C4-2B (cell line): ENCODE measurements around the gene IRX1.

Experiments
- H3K27ac ChIP-seq: fragments of 450-650 bp; 2 replicates; pipeline ENCODE4 v1.5.1; 2017
- CTCF ChIP-seq: fragments of 450-650 bp; conservative IDR thresholded peaks from 2 replicates; pipeline ENCODE4 v1.5.1; 2017; ENCODE audit warnings: mild to moderate bottlenecking
- ZFX ChIP-seq: fragments of 450-650 bp; IDR thresholded peaks from 2 replicates; pipeline ENCODE4 v1.6.1; 2017

The IRX1 gene

GRCh38 chr5:3602785-3603502 is 7.3 kb downstream of the IRX1 start:
- H3K27ac ChIP-seq, result no peak overlapping the region
- TF ChIP-seq CTCF (peak; percentile 85), ZFX (no peak)

- H3K27ac ChIP-seq, result no peak overlapping the region
Measured at GRCh38 chr5:3604501-3604900, 8.9 kb downstream of the IRX1 start.

DNA sequence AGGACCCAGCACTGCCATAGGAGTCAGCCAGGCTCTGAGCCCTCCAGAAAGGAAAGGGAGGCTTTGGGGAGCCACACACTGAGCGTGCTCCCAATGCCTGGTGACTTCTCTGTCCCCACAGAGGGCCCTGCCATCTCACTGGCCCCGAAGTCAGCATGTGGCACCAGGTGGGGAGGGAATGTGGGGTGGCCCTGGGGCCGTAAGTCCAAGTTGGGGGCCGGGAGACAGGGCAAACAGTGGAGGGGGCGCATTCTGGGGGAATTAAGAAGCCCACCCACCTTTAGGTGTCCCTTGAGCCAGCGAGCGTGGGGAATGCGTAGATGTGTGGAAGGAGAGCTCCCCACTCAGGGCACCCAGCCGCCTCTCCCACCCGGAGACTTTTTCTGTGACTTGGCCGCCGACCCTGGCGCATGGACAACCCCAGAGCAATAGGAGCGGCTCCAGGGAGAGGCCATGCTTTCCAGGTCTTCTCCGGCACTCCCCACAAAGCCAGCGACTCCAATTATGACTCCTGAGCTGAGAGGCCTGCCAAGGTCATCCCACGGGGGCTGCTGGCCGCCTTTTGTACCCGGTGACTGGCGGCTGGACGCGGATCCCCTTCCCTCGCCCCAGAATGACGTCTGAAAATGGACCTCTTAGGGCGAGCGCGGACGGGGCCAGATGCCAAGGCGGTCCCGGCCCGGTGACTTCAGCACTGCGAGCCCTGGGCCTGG is 9.8 kb downstream of the IRX1 start:
- no peak overlapping the region for H3K27ac ChIP-seq
- no peak for TF ChIP-seq CTCF
- no peak for TF ChIP-seq ZFX

More at GRCh38 chr5:3604501-3604900, 8.9 kb downstream of the IRX1 start:
- TF ChIP-seq CTCF (no peak), ZFX (no peak)

DNA sequence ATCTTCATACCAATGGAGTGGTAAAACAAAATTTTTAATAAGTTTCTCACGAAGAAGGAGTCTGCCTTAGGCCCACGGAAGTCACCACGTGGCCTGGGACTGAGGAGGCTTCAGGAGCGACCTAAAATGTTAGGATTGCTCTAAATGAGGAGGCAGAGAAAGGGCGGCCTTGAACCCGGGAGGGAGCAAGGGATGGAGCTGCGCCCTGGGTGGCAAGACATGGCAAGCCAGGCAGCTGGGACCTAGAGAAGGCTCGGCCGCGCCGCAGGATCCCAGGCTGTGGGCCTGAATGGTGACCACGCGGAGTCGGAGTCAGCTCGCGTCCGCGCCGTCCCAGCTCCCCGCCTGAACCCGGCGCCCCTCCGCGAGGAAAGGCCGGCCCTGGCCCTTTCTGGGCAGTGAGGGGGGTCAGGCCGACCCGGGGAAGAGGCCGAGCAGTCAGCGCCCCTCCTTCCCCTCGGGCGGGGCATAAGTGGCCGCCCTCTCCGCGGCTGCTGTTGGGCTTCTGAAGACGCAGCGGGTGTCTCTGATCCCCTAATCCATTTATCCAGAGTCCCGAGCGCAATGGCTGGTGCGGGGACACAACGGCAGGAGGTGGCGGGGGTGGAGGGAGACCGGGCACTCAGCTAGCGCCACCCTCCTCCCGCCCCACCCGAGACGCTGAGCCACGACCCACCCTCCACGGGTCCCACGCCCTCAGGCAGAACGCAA is 10.6 kb downstream of the IRX1 start:
- no peak for TF ChIP-seq CTCF
- TF ChIP-seq ZFX, result no peak
- no peak overlapping the region for H3K27ac ChIP-seq

GRCh38 chr5:3607541-3608181 is 12.0 kb downstream of the IRX1 start:
- H3K27ac ChIP-seq, result no peak overlapping the region
- no peak for TF ChIP-seq ZFX
- TF ChIP-seq CTCF, result no peak

- TF ChIP-seq CTCF (no peak), ZFX (no peak)
- H3K27ac ChIP-seq, result no peak overlapping the region
Measured at GRCh38 chr5:3609120-3609681, 13.6 kb downstream of the IRX1 start.
